AG09319 (cell line): Measurements from ENCODE around the gene MYH1.

Experiments
- DNase-seq: peaks from one replicate; pipeline ENCODE4 v3.0.0-alpha.2; 2010; ENCODE audit warnings: low read depth; ENCODE audit errors: extremely low read depth
- TF ChIP-seq, protein P1 (sequence below): IDR thresholded peaks from 2 replicates; pipeline ENCODE4 v1.5.1; 2011; ENCODE audit warnings: low read depth, mild to moderate bottlenecking, inconsistent platforms, low read length, moderate library complexity

The MYH1 gene

DNA sequence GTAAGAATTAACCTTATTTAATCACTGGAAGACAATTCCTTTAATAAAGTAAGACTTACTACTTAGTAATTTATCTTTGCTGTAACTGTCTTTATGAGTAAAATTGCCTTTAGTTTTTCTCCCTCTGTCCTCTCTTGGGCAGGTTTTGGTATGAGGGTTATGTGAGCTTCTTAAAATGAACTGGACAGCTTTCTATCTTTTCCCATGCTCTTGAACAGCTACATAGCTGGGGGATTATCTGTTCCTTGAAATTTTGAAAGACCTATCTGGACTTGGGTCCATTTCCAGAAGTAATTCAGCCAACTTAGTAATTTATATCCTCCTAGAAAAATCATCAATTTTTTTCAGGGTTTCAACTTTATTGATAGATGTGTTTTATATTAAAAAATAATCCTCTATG, 3.6 kb upstream of the MYH1 start:
- TF ChIP-seq, protein P1, sequence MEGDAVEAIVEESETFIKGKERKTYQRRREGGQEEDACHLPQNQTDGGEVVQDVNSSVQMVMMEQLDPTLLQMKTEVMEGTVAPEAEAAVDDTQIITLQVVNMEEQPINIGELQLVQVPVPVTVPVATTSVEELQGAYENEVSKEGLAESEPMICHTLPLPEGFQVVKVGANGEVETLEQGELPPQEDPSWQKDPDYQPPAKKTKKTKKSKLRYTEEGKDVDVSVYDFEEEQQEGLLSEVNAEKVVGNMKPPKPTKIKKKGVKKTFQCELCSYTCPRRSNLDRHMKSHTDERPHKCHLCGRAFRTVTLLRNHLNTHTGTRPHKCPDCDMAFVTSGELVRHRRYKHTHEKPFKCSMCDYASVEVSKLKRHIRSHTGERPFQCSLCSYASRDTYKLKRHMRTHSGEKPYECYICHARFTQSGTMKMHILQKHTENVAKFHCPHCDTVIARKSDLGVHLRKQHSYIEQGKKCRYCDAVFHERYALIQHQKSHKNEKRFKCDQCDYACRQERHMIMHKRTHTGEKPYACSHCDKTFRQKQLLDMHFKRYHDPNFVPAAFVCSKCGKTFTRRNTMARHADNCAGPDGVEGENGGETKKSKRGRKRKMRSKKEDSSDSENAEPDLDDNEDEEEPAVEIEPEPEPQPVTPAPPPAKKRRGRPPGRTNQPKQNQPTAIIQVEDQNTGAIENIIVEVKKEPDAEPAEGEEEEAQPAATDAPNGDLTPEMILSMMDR: no peak
- DNase-seq: no peak

DNA sequence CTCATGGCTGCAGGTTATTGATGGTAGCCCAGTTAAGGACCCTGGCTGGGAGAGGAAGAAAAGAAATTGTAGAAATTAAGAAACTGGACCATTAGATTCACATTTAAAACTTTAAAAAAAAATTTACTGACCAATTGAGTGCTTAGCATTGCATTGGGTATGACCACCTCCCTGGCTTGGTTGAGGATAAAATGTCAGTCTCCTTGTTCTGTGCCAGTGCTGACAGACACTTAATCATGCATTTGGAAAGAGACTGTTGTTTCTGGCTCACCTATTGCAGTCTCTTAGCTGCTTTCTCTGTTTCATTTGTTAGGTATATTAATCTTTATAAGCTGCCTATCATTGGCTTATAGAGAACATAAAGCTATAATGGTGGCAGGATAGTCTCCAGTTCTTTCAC, 1.7 kb downstream of the MYH1 start:
- no peak for DNase-seq
- TF ChIP-seq, protein P1: no peak

DNA sequence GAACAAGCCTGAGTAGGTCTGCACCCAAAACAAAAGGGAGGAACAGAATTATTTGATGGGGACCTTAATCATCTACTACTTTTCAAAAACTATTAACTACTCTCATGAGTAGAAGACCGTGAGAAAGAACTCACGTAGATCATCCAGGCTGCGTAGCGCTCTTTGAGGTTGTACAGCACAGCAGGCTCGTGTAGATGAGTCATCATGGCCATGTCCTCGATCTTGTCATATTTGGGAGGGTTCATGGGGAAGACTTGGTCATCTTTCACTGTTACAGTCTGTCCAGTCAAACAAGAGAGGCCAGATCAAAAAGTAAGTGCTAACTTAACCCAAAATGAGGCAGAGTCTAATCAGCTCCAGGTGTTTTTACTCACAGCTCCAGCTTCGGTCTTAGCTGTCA, 2.3 kb downstream of the MYH1 start:
- DNase-seq: no peak
- TF ChIP-seq, protein P1: no peak

DNA sequence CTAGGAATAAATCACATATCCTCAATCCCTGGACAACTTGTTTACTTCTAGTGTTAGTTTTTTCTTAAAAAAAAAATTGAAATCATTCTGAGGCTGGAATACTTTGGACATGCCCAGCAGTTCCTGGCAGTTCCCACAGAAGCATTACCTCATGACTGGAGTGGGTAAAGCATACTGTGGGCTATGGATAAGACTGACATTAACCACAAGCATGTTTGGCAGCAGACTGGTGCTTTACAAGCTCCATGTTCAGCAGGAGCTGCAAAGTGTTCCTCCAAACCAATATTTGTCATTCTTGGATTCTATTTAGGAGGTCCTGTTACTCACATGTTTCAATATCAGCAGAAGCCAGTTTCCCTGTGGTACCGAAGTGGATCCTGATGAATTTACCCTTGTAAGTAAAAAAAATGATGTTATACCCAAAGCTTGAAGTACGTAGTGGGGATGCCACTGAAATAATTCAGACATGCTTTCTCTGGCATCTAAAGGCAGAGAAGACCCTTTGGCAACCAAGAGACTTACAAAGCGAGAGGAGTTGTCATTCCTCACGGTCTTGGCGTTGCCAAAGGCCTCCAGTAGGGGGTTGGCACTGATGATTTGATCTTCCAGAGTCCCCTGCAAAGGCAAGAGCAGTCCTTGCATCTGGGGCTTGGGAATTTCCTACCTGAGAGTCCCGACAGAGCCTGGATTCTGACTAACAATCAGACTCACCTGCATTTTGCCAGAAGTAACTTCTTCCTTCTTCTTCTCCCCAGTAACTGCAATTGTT, 4.9 kb downstream of the MYH1 start:
- TF ChIP-seq, protein P1: no peak
- DNase-seq: no peak

DNA sequence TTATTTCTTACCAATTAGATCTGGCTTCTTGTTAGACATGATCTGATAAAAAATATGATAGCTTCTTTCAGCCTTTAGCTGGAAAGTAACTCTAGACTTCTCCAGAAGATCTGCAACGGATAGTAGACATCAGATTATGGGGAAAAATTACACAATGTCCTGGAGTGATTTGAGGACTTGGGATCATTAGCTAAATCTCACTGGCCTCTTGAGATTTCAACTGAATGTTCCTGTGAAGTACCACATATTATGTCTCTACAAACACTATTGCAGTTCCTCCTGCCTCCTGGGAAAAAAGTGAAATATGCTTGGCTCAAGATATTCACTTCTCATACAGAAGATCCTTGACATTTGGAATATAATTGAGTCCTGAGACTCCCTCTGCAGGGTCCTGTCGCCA, 5.5 kb downstream of the MYH1 start:
- TF ChIP-seq, protein P1: no peak
- no peak for DNase-seq

DNA sequence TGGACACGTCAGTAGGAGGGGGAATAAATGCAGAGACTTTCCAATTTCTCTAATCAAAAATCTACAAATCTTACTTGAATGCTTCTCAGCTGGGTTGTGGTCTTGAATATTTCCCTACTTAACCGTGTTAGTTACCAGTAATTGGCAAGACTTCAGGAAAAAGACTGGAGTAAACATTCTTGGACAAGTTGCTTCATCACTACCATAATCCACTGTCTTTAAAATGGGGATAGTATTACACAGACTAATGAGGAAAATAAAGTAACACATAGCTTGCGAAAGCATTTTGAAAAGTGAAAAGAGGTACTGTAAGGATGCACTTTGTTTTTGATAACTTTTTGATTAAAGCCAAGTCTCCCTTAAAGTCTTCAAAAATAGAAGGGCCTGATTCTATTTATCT, 18.4 kb downstream of the MYH1 start:
- TF ChIP-seq, protein P1: no peak
- no peak for DNase-seq

DNA sequence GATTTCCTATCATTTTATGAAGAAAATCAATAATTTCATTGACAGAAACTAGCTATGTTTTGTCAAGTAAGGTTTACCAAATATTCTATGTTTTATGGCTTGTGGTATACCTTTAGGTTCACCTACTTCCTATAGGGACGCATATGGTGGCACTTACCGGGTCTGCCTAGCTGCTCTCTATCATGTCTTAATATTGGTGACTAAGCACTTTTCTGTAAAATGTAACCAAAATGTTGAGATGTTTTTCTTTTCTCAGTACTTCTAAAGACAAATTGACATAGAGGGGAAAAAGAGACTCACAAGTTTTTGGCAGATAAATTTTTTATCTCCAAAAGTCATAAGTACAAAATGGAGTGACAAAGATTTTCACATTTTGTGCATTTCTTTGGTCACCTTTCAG, 26.3 kb downstream of the MYH1 start:
- TF ChIP-seq, protein P1: no peak
- no peak for DNase-seq
